ENCODE data around the gene FOXR1. TPM values are rescaled to one million over a fixed set of nuclear protein-coding genes. Genes with fewer than 3 reads are reported as not detected.

Gene FOXR1
- not detected for total RNA-seq
- polyA plus RNA-seq: not detected
- long read RNA-seq, donor 1: 0 reads
- long read RNA-seq, donor 2: 0 reads
- long read RNA-seq, donor 3: 0 reads
- long read RNA-seq, donor 4: 0 reads
- long read RNA-seq, donor 5: 0 reads

GRCh38 chr11:118971646-118972045 is at the start of gene FOXR1:
Gene FOXR1, plus strand, starts transcription at chr11:118971761. Its CDS starts 171 bp downstream, at chr11:118971932.
- no peaks in the 10 kb centered on the region for H3K9me3 ChIP-seq (ENCODE audit: control insufficient read depth in 4 of 4, insufficient read depth in 3 of 4, low read length in 3 of 4)
- 46 to 49% methylated on average over 33 of the region's 33 CpGs for WGBS, 2 donors
- TF ChIP-seq CTCF (IDR thresholded peaks at IDR 0.05; ENCODE audit: control extremely low read depth, extremely low read depth): no peak
- no peak within 1 kb of the TSS for H3K9ac ChIP-seq (ENCODE audit: insufficient read depth in 1 of 2, low read length in 2 of 2)
- DNase-seq (no peak), ATAC-seq (ENCODE audit: insufficient read depth, low FRiP score) (no peak)
- peaks cover 0 to 7% (median 5%) of the 10 kb centered on the region in 3 donors for H3K27me3 ChIP-seq (ENCODE audit: control insufficient read depth in 3 of 3, insufficient read depth in 3 of 3, low read length in 2 of 3)
- peaks cover 0 to 5% (median 0%) of the 10 kb centered on the region in 5 donors for H3K4me1 ChIP-seq (ENCODE audit: control insufficient read depth in 5 of 5, insufficient read depth in 5 of 5, low read length in 5 of 5)
- no peaks in the 10 kb centered on the region for H3K36me3 ChIP-seq (ENCODE audit: control insufficient read depth in 4 of 4, insufficient read depth in 4 of 4, low read length in 4 of 4)
- H3K4me3 ChIP-seq: no peak within 1 kb of the TSS
- no peak within 1 kb of the TSS for H3K27ac ChIP-seq (ENCODE audit: low read depth in 1 of 2, low read length in 1 of 2)

- DNase-seq (peak; percentile 66 to 81 (median 72)), ATAC-seq (ENCODE audit: insufficient read depth, low FRiP score) (peak; percentile 13)
- Histone ChIP-seq H3K4me1 (ENCODE audit: control insufficient read depth in 5 of 5, insufficient read depth in 5 of 5, low read length in 5 of 5) (peaks cover 0 to 81% (median 49%) of the 10 kb centered on the region in 5 donors), H3K36me3 (ENCODE audit: control insufficient read depth in 4 of 4, insufficient read depth in 4 of 4, low read length in 4 of 4) (peaks cover 0 to 7% (median 3%) of the 10 kb centered on the region in 4 donors), H3K9me3 (ENCODE audit: control insufficient read depth in 4 of 4, insufficient read depth in 3 of 4, low read length in 3 of 4) (no peaks in the 10 kb centered on the region), H3K9ac (ENCODE audit: insufficient read depth in 1 of 2, low read length in 2 of 2) (peak overlapping the region in 1 of 2 donors; percentile 34), H3K4me3 (peak overlapping the region; percentile 91), H3K27ac (ENCODE audit: low read depth in 1 of 2, low read length in 1 of 2) (peak overlapping the region; percentile 88 to 93), H3K27me3 (ENCODE audit: control insufficient read depth in 3 of 3, insufficient read depth in 3 of 3, low read length in 2 of 3) (no peaks in the 10 kb centered on the region)
- WGBS, 2 donors: 25 to 56% methylated on average over 20 of the region's 20 CpGs
- no peak for TF ChIP-seq CTCF (IDR thresholded peaks at IDR 0.05; ENCODE audit: control extremely low read depth, extremely low read depth)
These were observed 49.4 kb upstream of the FOXR1 start for GRCh38 chr11:118921929-118922744.

- ATAC-seq (ENCODE audit: insufficient read depth, low FRiP score): no peak
- WGBS, 2 donors: 41 to 74% methylated on average over 9 of the region's 9 CpGs
- H3K27ac ChIP-seq (ENCODE audit: low read depth in 1 of 2, low read length in 1 of 2): peak overlapping the region; percentile 88 to 93
- peak overlapping the region in 1 of 2 donors; percentile 35 for H3K9ac ChIP-seq (ENCODE audit: insufficient read depth in 1 of 2, low read length in 2 of 2)
- no peaks in the 10 kb centered on the region for H3K9me3 ChIP-seq (ENCODE audit: control insufficient read depth in 4 of 4, insufficient read depth in 3 of 4, low read length in 3 of 4)
- peaks cover 0 to 79% (median 41%) of the 10 kb centered on the region in 5 donors for H3K4me1 ChIP-seq (ENCODE audit: control insufficient read depth in 5 of 5, insufficient read depth in 5 of 5, low read length in 5 of 5)
- no peaks in the 10 kb centered on the region for H3K27me3 ChIP-seq (ENCODE audit: control insufficient read depth in 3 of 3, insufficient read depth in 3 of 3, low read length in 2 of 3)
- peak overlapping the region; percentile 91 for H3K4me3 ChIP-seq
- DNase-seq: no peak
- TF ChIP-seq CTCF (IDR thresholded peaks at IDR 0.05; ENCODE audit: control extremely low read depth, extremely low read depth): no peak
- peaks cover 0 to 7% (median under 1%) of the 10 kb centered on the region in 4 donors for H3K36me3 ChIP-seq (ENCODE audit: control insufficient read depth in 4 of 4, insufficient read depth in 4 of 4, low read length in 4 of 4)
These were observed 48.6 kb upstream of the FOXR1 start for GRCh38 chr11:118922745-118923627.

All from lung (tissue), 16 donors.